HepG2 (cell line): ENCODE data around the gene ANKUB1. TPM values are rescaled to one million over a fixed set of nuclear protein-coding genes. Genes with fewer than 3 reads are reported as not detected.

Experiments used
- MAFK ChIP-seq, 2 experiments: IDR thresholded peaks in 1 of 2; conservative IDR thresholded peaks in 1 of 2; 2 replicates each; pipeline ENCODE4 v1.6.1; 2011; ENCODE audit warnings: improper control_type of control experiment in 2 of 2, low read length in 2 of 2
- MBNL3 ChIP-seq: fragments of 250-450 bp; sonication (Bioruptor Pico); conservative IDR thresholded peaks from 2 replicates; pipeline ENCODE4 v1.8.0; 2022; ENCODE audit warnings: mild to moderate bottlenecking, inconsistent platforms
- MIER2 ChIP-seq: IDR thresholded peaks from 2 replicates; pipeline ENCODE4 v1.6.1; 2016; ENCODE audit warnings: missing biosample characterization, missing genetic modification reagents
- NBN ChIP-seq: fragments of 450-650 bp; conservative IDR thresholded peaks from 2 replicates; pipeline ENCODE4 v1.6.1; 2017
- ZBTB8A ChIP-seq: sonication (generic); formaldehyde crosslinking; IDR thresholded peaks from 2 replicates; pipeline ENCODE4 v1.4.0; 2020; ENCODE audit warnings: mild to moderate bottlenecking, low read depth, missing genetic modification reagents, borderline replicate concordance
- ZFP62 ChIP-seq: sonication (generic); formaldehyde crosslinking; IDR thresholded peaks from 2 replicates; pipeline ENCODE4 v1.4.0; 2020; ENCODE audit warnings: missing genetic modification reagents
- ZNF296 ChIP-seq: sonication (generic); formaldehyde crosslinking; conservative IDR thresholded peaks from 2 replicates; pipeline ENCODE4 v1.5.0; 2020; ENCODE audit warnings: mild to moderate bottlenecking, missing genetic modification reagents
- ZNF430 ChIP-seq: sonication (generic); formaldehyde crosslinking; IDR thresholded peaks from 2 replicates; pipeline ENCODE4 v1.9.0; 2021; ENCODE audit warnings: mild to moderate bottlenecking, missing genetic modification reagents
- ZNF431 ChIP-seq: sonication (generic); formaldehyde crosslinking; IDR thresholded peaks from 2 replicates; pipeline ENCODE4 v1.9.0; 2022; ENCODE audit warnings: missing genetic modification reagents, low read depth, mild to moderate bottlenecking, borderline replicate concordance
- ZNF557 ChIP-seq: sonication (generic); formaldehyde crosslinking; IDR thresholded peaks from 2 replicates; pipeline ENCODE4 v1.4.0; 2020; ENCODE audit warnings: missing genetic modification reagents
- ZNF670 ChIP-seq: sonication (generic); formaldehyde crosslinking; IDR thresholded peaks from 2 replicates; pipeline ENCODE4 v1.8.0; 2022; ENCODE audit warnings: mild to moderate bottlenecking, missing genetic modification reagents, borderline replicate concordance
- ZNF782 ChIP-seq: sonication (generic); formaldehyde crosslinking; IDR thresholded peaks from 2 replicates; pipeline ENCODE4 v1.4.0; 2020; ENCODE audit warnings: missing genetic modification reagents, mild to moderate bottlenecking, borderline replicate concordance
- ZSCAN12 ChIP-seq: sonication (generic); formaldehyde crosslinking; IDR thresholded peaks from 2 replicates; pipeline ENCODE4 v1.9.0; 2021; ENCODE audit warnings: mild to moderate bottlenecking, missing genetic modification reagents
- ZSCAN9 ChIP-seq: IDR thresholded peaks from 2 replicates; pipeline ENCODE4 v1.6.1; 2016; ENCODE audit warnings: borderline replicate concordance
- polyA plus RNA-seq, 8 experiments: library from polyadenylated mRNA; depleted of rRNA in 3 of 8; stranded (reverse) in 7 of 8; unstranded in 1 of 8; fragments of >200 nt; fragmentation: Illumina TruSeq in 4 of 8; extraction: Trizol in 4 of 8; gene quantifications; 2 replicates each; pipeline versions ENCODE4 v1.2.1 to v1.2.3, GENCODE V29; 2011 to 2016; ENCODE audit warnings: low read depth in 4 of 8, missing spikeins in 1 of 8, mixed read lengths in 1 of 8; ENCODE audit not compliant: insufficient read depth in 1 of 8
- total RNA-seq, 5 experiments: library from RNA; depleted of rRNA; stranded (reverse); fragments of >200 nt; fragmentation: Illumina TruSeq; extraction: Trizol; gene quantifications; 2 replicates each; pipeline ENCODE4 v1.2.3, GENCODE V29; 2016; ENCODE audit warnings: low read depth in 1 of 5
- TF ChIP-seq, protein P1 (sequence below): sonication (generic); formaldehyde crosslinking; conservative IDR thresholded peaks from 2 replicates; pipeline ENCODE4 v1.4.0; 2020; ENCODE audit warnings: mild to moderate bottlenecking, missing genetic modification reagents, moderate library complexity
- TF ChIP-seq, protein P2 (sequence below): sonication (generic); formaldehyde crosslinking; IDR thresholded peaks from 2 replicates; pipeline ENCODE4; 2020; ENCODE audit warnings: missing genetic modification reagents, mild to moderate bottlenecking, borderline replicate concordance
- TF ChIP-seq, protein P3 (sequence below): sonication (generic); formaldehyde crosslinking; IDR thresholded peaks from 2 replicates; pipeline ENCODE4 v1.8.1; 2023; ENCODE audit warnings: mild to moderate bottlenecking, missing genetic modification reagents
- TF ChIP-seq, protein P4 (sequence below): IDR thresholded peaks from 2 replicates; pipeline ENCODE4 v1.6.1; 2016; ENCODE audit warnings: mild to moderate bottlenecking, missing biosample characterization, missing genetic modification reagents
- TF ChIP-seq, protein P5 (sequence below): sonication (generic); formaldehyde crosslinking; IDR thresholded peaks from 2 replicates; pipeline ENCODE4 v1.5.0; 2020; ENCODE audit warnings: mild to moderate bottlenecking, missing genetic modification reagents

Gene ANKUB1
- total and polyA plus RNA-seq, 2 of the 13 experiments (the other 11 are each of a cell fraction or from before 2014, with no cell fraction given) = not detected

DNA sequence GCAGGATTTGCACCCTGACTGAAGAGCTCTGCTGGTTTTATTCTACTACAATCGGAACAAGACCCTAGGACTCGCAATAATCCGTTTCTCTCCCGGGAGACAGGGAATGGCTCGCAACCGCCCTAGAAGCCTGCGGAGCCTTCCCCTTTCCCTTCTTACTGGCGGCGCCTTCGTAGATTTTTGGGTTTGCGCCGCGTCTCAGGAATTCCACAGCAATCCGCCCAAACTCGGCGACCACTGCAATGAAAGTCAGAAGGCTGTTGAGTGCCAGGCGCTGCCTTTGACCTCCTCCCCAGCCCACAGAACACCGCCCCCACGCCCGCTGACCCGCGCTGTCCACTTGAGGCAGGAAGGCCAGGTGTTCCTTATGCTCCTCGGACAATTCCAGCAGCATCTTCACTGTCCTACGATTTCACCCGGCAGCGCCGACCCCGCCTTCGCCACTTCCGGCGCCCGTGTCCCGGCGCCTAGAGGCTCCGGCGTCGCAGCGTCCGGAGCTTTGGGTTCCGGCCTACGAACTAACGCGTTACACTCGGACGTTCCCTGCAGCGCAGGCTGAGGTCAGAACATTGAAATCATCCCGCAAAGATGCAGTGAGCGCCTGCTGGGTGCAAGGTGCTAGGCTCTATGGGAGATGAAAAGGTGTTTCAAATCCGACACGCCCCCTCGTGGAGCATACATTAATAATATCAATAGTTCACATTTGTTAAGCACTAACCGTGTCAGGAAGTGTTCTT is 40.1 kb downstream of the ANKUB1 start, which contains the start of gene COMMD2 (continued):
- TF ChIP-seq, protein P1, sequence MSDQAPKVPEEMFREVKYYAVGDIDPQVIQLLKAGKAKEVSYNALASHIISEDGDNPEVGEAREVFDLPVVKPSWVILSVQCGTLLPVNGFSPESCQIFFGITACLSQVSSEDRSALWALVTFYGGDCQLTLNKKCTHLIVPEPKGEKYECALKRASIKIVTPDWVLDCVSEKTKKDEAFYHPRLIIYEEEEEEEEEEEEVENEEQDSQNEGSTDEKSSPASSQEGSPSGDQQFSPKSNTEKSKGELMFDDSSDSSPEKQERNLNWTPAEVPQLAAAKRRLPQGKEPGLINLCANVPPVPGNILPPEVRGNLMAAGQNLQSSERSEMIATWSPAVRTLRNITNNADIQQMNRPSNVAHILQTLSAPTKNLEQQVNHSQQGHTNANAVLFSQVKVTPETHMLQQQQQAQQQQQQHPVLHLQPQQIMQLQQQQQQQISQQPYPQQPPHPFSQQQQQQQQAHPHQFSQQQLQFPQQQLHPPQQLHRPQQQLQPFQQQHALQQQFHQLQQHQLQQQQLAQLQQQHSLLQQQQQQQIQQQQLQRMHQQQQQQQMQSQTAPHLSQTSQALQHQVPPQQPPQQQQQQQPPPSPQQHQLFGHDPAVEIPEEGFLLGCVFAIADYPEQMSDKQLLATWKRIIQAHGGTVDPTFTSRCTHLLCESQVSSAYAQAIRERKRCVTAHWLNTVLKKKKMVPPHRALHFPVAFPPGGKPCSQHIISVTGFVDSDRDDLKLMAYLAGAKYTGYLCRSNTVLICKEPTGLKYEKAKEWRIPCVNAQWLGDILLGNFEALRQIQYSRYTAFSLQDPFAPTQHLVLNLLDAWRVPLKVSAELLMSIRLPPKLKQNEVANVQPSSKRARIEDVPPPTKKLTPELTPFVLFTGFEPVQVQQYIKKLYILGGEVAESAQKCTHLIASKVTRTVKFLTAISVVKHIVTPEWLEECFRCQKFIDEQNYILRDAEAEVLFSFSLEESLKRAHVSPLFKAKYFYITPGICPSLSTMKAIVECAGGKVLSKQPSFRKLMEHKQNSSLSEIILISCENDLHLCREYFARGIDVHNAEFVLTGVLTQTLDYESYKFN (CRISPR knock-in tag) = peak; percentile 47; the same call in 1 of the 2 replicates
- peak; percentile 90; the same call in 1 of the 2 replicates for TF ChIP-seq ZSCAN9 (CRISPR knock-in tag)
- TF ChIP-seq ZNF782 (CRISPR knock-in tag) = no peak
- peak; percentile 58; the same call in 1 of the 2 replicates for TF ChIP-seq ZNF430 (CRISPR knock-in tag)
- no peak for TF ChIP-seq ZFP62 (CRISPR knock-in tag)
- TF ChIP-seq MIER2 (CRISPR knock-in tag) = peak; percentile 74; the same call in 1 of the 2 replicates
- no peak for TF ChIP-seq NBN
- no peak; the same call in 1 of the 2 replicates for TF ChIP-seq ZSCAN12
- TF ChIP-seq ZBTB8A (CRISPR knock-in tag) = no peak
- peak; percentile 72; the same call in 1 of the 2 replicates for TF ChIP-seq ZNF431 (CRISPR knock-in tag)
- no peak for TF ChIP-seq MBNL3 (CRISPR knock-in tag)
- no peak for TF ChIP-seq ZNF557 (CRISPR knock-in tag)
- TF ChIP-seq ZNF296 (CRISPR knock-in tag) = no peak
- TF ChIP-seq, protein P2, sequence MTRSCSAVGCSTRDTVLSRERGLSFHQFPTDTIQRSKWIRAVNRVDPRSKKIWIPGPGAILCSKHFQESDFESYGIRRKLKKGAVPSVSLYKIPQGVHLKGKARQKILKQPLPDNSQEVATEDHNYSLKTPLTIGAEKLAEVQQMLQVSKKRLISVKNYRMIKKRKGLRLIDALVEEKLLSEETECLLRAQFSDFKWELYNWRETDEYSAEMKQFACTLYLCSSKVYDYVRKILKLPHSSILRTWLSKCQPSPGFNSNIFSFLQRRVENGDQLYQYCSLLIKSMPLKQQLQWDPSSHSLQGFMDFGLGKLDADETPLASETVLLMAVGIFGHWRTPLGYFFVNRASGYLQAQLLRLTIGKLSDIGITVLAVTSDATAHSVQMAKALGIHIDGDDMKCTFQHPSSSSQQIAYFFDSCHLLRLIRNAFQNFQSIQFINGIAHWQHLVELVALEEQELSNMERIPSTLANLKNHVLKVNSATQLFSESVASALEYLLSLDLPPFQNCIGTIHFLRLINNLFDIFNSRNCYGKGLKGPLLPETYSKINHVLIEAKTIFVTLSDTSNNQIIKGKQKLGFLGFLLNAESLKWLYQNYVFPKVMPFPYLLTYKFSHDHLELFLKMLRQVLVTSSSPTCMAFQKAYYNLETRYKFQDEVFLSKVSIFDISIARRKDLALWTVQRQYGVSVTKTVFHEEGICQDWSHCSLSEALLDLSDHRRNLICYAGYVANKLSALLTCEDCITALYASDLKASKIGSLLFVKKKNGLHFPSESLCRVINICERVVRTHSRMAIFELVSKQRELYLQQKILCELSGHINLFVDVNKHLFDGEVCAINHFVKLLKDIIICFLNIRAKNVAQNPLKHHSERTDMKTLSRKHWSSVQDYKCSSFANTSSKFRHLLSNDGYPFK (CRISPR knock-in tag) = peak; percentile 89
- TF ChIP-seq, protein P3, sequence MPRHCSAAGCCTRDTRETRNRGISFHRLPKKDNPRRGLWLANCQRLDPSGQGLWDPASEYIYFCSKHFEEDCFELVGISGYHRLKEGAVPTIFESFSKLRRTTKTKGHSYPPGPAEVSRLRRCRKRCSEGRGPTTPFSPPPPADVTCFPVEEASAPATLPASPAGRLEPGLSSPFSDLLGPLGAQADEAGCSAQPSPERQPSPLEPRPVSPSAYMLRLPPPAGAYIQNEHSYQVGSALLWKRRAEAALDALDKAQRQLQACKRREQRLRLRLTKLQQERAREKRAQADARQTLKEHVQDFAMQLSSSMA (CRISPR knock-in tag) = no peak; the same call in 1 of the 2 replicates
- TF ChIP-seq, protein P4, sequence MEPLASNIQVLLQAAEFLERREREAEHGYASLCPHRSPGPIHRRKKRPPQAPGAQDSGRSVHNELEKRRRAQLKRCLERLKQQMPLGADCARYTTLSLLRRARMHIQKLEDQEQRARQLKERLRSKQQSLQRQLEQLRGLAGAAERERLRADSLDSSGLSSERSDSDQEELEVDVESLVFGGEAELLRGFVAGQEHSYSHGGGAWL (CRISPR knock-in tag) = peak; percentile 58; the same call in 1 of the 2 replicates
- peak; percentile 86; the same call in 1 of the 2 replicates for TF ChIP-seq ZNF670 (CRISPR knock-in tag)
- 0 out of 4 replicates have a peak, but pooled peaks of 1 of the 2 experiments have one; percentile 16 for TF ChIP-seq MAFK (conservative IDR thresholded peaks at IDR 0.05 in 1 of 2, IDR thresholded peaks at IDR 0.05 in 1 of 2; ENCODE audit: low read length in 2 of 2)
- TF ChIP-seq, protein P5, sequence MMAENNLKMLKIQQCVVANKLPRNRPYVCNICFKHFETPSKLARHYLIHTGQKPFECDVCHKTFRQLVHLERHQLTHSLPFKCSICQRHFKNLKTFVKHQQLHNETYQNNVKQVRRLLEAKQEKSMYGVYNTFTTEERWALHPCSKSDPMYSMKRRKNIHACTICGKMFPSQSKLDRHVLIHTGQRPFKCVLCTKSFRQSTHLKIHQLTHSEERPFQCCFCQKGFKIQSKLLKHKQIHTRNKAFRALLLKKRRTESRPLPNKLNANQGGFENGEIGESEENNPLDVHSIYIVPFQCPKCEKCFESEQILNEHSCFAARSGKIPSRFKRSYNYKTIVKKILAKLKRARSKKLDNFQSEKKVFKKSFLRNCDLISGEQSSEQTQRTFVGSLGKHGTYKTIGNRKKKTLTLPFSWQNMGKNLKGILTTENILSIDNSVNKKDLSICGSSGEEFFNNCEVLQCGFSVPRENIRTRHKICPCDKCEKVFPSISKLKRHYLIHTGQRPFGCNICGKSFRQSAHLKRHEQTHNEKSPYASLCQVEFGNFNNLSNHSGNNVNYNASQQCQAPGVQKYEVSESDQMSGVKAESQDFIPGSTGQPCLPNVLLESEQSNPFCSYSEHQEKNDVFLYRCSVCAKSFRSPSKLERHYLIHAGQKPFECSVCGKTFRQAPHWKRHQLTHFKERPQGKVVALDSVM (CRISPR knock-in tag) = peak; percentile 67
